Raji (cell line): ENCODE results near the gene ZNF862.

Experiments used
- POLR2A ChIP-seq: IDR thresholded peaks from 2 replicates; pipeline ENCODE4 v1.6.1; 2011; ENCODE audit warnings: low read depth, low read length, control low read depth; ENCODE audit not compliant: insufficient read depth

The ZNF862 gene

GRCh38 chr7:149801816-149802215 is 36.4 kb upstream of the ZNF862 start:
- no peak for TF ChIP-seq POLR2A

GRCh38 chr7:149802966-149803365 is 35.2 kb upstream of the ZNF862 start:
- TF ChIP-seq POLR2A, result no peak

DNA sequence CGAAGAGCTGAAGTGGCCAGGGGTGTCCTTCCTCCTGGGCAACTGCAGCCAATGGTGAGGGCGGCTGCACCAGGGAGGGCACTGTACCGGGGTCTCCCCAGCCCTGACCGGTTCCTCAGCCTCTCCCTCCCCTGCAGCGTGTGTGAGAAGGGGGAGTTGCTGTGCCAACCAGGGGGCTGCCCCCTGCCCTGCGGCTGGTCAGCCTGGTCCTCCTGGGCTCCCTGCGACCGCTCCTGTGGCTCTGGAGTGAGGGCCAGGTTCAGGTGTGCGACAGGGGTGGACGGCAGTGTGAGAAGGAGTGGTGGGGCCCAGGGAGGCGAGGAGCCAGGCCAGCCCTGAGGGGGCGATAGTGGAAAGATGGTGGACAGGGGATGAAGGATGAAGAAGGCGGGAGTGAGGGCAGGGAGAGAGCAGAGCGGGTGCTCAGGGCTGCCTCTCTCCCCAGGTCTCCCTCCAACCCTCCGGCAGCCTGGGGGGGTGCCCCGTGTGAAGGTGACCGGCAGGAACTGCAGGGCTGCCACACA is 34.6 kb upstream of the ZNF862 start:
- TF ChIP-seq POLR2A, result no peak

DNA sequence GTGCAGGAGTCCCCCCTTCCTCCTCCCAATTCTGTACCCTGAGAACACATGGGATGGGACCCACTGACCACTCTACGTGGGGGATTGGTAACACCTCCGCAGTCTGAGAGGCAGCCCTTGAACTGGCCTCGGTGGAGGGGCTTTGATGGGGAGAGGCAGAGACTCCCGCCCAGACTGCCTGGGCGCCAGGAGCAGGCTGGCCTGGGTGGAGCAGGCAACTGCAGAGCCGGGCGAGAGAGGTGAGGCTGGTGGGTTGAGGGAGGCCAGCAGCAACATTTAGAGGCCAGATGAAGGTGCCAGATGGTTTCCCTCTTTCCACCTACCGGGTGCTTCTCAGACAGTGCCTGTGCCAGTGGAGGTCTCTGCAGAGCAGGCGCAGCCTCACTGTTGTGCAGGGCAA is 34.1 kb upstream of the ZNF862 start:
- no peak for TF ChIP-seq POLR2A

DNA sequence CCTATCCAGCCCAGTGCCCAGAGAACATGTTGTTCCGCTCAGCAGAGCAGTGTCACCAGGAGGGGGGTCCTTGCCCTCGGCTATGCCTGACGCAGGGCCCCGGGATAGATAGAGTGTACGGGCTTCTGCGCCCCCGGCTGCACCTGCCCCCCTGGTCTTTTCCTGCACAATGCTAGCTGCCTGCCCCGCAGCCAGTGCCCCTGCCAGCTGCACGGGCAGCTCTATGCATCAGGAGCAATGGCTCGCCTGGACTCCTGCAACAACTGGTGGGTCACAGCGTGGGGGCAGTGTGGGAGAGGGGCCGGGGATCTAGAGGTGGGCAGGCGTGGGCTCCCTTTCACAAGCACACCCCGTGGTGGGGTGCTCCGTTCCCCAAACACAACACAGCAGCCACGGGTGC is 31.4 kb upstream of the ZNF862 start:
- no peak for TF ChIP-seq POLR2A

GRCh38 chr7:149808311-149808710 is 29.9 kb upstream of the ZNF862 start:
- TF ChIP-seq POLR2A, result no peak

DNA sequence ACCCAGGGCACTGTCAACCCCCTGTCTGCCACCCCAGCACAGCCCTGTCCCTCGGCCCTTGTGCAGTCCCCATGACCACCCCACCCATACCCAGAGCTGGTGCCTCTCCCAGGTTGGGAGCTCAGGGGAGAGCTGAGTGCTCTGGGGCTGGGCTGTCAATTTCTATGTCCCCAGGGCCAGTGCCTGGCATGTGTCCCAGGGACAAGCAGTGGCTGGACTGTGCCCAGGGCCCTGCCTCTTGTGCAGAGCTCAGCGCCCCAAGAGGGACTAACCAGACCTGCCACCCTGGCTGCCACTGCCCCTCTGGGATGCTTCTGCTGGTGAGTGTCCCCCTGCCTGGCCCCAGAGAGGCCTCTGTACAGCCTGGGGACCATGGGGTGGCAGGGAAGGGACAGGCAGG is 29.0 kb upstream of the ZNF862 start:
- no peak for TF ChIP-seq POLR2A

DNA sequence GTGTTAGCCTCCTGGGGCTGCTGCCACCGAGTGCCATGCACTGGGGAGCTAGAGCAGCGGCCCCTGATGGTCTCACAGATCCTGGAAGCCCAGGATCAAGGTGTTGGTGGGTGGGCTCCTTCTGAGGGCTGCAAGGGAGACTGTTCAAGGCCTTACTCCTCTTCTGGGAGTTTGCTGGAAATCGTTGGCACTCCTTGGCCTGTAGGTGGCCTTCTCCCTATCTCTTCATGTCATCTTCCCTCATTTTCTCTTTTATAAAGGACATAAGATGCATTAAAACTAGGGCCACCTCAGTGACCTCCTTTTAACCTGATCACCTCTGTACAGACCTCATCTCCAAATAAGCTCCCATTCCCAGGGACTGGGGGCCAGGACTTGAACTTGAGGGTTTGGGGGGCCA is 27.0 kb upstream of the ZNF862 start:
- TF ChIP-seq POLR2A, result no peak

DNA sequence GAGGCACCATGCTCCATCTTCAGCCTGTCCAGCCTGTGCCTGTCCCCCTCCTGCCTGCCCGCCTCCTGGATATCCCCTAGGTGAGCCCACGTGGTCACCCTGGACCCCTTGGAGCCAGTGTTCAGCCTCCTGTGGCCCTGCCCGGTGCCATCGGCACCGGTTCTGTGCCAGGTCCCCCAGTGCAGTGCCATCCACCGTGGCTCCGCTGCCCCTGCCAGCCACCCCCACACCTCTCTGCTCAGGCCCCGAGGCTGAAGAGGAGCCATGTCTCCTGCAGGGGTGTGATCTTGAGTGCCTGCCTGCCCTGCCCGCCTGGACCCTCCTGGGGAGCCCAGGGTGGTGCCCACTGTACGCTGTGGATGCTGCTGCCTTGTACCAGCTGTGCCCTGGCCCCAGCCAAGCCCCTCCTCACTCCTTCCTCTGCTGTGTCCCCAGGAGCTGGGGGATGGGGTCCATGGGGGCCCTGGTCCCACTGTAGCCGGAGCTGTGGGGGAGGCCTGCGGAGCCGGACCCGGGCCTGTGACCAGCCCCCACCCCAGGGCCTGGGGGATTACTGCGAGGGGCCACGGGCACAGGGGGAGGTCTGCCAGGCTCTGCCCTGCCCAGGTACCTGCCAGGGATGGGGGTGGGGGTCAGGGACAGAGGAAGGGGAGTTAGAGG is 26.2 kb upstream of the ZNF862 start:
- TF ChIP-seq POLR2A, result no peak

GRCh38 chr7:149813254-149814035 is 24.7 kb upstream of the ZNF862 start:
- no peak for TF ChIP-seq POLR2A

- TF ChIP-seq POLR2A, result no peak
Observed at GRCh38 chr7:149814494-149814893, 23.7 kb upstream of the ZNF862 start.

- TF ChIP-seq POLR2A, result no peak
Observed at GRCh38 chr7:149815121-149815520, 23.1 kb upstream of the ZNF862 start.

- TF ChIP-seq POLR2A, result no peak
Observed at GRCh38 chr7:149815661-149816266, 22.4 kb upstream of the ZNF862 start.

DNA sequence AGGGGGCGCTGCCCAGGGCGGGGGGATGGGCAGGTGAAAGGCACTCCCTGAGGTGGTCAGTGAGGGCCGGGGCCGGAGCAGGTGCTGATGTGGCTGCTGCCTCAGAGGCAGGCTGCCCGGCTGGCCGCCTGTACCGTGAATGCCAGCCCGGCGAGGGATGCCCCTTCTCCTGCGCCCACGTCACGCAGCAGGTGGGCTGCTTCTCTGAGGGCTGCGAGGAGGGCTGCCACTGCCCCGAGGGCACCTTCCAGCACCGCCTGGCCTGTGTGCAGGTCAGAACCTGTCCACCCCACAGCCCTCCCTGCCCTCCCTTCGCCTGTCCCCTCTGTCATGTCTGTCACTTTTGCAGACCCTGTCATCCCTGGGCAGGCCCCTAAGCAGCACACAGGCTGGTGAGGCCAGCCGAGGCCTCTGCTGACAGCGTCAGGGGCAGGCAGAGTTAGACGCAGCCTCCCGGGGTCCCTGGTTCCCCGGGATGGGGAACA is 21.9 kb upstream of the ZNF862 start:
- TF ChIP-seq POLR2A, result no peak

DNA sequence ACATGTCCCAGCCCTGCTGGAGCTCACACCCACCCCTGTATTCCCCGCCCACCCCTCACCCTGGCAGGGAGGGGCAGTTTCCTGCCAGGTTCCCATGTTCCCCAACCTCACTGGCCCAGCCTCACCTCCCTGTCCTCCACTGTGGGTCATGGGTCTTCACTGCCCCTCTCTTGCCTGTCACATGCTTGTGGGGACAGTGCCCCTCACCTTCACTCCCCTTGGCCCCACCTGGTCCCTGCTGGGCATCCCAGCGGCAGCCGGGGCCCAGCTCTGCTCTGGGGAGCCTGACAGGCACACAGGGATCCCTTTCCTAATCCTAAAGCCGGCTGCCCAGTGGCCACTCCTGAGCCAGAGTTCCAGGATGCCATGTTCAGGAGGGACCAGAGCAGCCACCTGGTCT is 21.4 kb upstream of the ZNF862 start:
- no peak for TF ChIP-seq POLR2A

- no peak for TF ChIP-seq POLR2A
Observed at GRCh38 chr7:149817301-149817771, 20.8 kb upstream of the ZNF862 start.
